Fibroblast of the aortic adventitia (primary cell): ENCODE measurements around the gene ACTRT3. TPM values are rescaled to one million over a fixed set of nuclear protein-coding genes. Genes with fewer than 3 reads are reported as not detected.

Experiments used
- DNase-seq: peaks from one replicate; pipeline ENCODE4 v3.0.0-alpha.2; 2010; ENCODE audit warnings: low read depth
- H3K4me3 ChIP-seq: 2 replicates; pipeline ENCODE4 v1.5.1; 2011; ENCODE audit warnings: low read depth, mild to moderate bottlenecking, control low read depth, low read length, moderate library complexity
- CTCF ChIP-seq: IDR thresholded peaks from 2 replicates; pipeline ENCODE4 v1.5.1; 2011; ENCODE audit warnings: mild to moderate bottlenecking, low read length, control low read depth, inconsistent platforms; ENCODE audit not compliant: insufficient read depth
- total RNA-seq: library from RNA; depleted of rRNA; stranded (reverse); fragments of >200 nt; gene quantifications from 2 replicates; pipeline ENCODE4 v1.2.3, GENCODE V29; 2012; ENCODE audit warnings: low replicate concordance

Gene ACTRT3
- total RNA-seq, 1 donor: 4.3 TPM

- no peak overlapping the region for H3K4me3 ChIP-seq
- TF ChIP-seq CTCF: no peak
- DNase-seq: peak; percentile 54
Observed at GRCh38 chr3:169760479-169760878, 8.9 kb downstream of the ACTRT3 start.

- no peak for TF ChIP-seq CTCF
- H3K4me3 ChIP-seq: no peak overlapping the region
- DNase-seq: no peak
Observed at GRCh38 chr3:169759256-169759655, 10.1 kb downstream of the ACTRT3 start.

DNA sequence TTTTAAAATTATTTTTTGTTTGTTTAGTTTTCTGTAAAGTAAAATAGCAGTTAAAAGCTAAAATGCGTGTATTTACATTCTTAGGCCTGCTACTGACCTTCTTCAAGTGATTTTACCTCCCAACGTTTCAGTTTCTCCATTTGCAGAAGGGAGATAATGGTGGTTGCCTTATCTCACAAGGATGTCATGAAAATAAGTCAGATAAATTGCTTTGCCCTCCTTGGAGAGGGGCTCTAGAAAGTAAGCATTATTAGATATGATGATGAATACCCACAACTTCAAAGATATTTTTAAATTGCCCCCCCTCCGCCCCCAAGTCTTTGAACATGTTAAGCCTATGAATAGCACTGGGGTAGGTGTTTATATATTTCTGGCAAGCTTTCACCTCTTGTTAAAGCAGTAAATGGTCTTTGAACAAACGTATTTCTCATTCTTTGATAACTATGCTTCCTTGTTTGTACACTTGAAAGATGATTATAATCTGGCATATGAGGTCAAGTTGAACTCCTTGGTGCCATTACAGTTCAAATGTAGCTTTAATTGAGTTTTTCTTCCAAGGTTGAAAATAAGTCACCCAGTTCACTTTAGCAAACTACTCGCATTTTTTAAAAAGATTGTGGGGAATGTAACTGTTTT lies 10.9 kb downstream of the ACTRT3 start:
- H3K4me3 ChIP-seq: no peak overlapping the region
- no peak for DNase-seq
- no peak for TF ChIP-seq CTCF

- no peak overlapping the region for H3K4me3 ChIP-seq
- no peak for DNase-seq
- no peak for TF ChIP-seq CTCF
Observed at GRCh38 chr3:169755488-169755887, 13.9 kb downstream of the ACTRT3 start.

DNA sequence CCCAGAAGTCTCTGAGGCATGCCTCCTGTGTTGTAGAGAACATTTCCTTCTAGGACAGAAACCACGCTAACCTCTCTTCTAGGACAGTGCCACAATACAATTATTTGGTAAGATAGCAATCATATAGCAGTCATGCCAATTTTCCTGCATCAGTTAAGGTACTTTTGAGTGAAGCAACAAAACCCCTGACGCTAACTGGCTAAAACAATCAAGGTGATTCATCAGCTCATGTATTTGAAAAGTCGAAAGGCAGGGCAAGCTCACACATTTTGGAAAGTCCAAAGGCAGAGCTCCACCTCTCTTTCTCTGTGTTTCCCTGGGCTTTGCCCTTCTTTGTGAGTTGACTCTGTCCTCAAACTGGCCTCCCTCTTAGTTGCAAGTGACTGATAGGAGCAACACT lies 14.7 kb downstream of the ACTRT3 start:
- TF ChIP-seq CTCF: no peak
- H3K4me3 ChIP-seq: no peak overlapping the region
- no peak for DNase-seq

GRCh38 chr3:169751875-169752274 lies 17.5 kb downstream of the ACTRT3 start:
- H3K4me3 ChIP-seq: no peak overlapping the region
- TF ChIP-seq CTCF: no peak
- DNase-seq: no peak

DNA sequence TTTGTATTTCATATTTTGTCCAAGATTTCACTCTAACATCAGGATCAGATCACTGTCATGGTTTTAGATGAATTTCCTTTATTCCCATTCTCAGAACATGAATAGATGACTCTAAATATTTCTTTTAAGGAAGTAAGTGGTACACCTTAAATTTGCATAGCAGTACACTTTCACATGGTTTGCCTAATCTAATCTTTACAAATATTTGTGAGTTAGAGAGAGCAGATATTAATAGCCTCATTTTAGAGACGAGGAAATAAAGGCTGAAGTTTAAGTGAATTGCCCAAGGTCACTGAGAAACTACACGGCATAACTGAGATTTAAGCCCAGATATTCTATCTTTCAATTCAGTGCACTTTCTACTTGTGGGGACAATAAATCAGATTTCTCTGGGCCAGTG lies 18.7 kb downstream of the ACTRT3 start:
- no peak for DNase-seq
- no peak for TF ChIP-seq CTCF
- H3K4me3 ChIP-seq: no peak overlapping the region
